ENCODE measurements around the gene FOSL2. TPM values are rescaled to one million over a fixed set of nuclear protein-coding genes. Genes with fewer than 3 reads are reported as not detected.

The FOSL2 gene
- total and polyA plus RNA-seq, 10 donors = 3.2 to 134 (median 91.2) TPM

GRCh38 chr2:28389399-28390240, 3.0 kb upstream of the FOSL2 start:
- H3K4me1 ChIP-seq = peaks cover 0 to 54% (median 27%) of the 10 kb centered on the region in 6 donors
- no peaks in the 10 kb centered on the region for H3K36me3 ChIP-seq
- intact Hi-C loops (cut with DNase I; ENCODE audit: low total_unique reads) = no loop called here
- 33 to 44% (median 35%) methylated on average over 12 to 17 of the region's 17 CpGs for WGBS, 5 donors
- H3K27ac ChIP-seq = peak overlapping the region; percentile 96 to 100 (median 98)
- peaks cover 0 to 34% (median 0%) of the 10 kb centered on the region in 7 donors for H3K27me3 ChIP-seq (replicated peaks in 1 of 7)
- H3K4me3 ChIP-seq = peak overlapping the region; percentile 64 to 89 (median 70)
- peak; percentile 11 for DNase-seq
- no peaks in the 10 kb centered on the region for H3K9me3 ChIP-seq
- no peak for TF ChIP-seq POLR2AphosphoS5 (IDR thresholded peaks at IDR 0.05)
- no peak for TF ChIP-seq CTCF (IDR thresholded peaks at IDR 0.05 in 8 of 11, conservative IDR thresholded peaks at IDR 0.05 in 3 of 11)
- TF ChIP-seq POLR2A (IDR thresholded peaks at IDR 0.05) = no peak

- peak; percentile 94 for DNase-seq
- peaks cover 0 to 37% (median 0%) of the 10 kb centered on the region in 7 donors for H3K27me3 ChIP-seq (replicated peaks in 1 of 7)
- intact Hi-C loops (cut with DNase I; ENCODE audit: low total_unique reads) = no loop called here
- H3K27ac ChIP-seq = peak overlapping the region; percentile 96 to 100 (median 98)
- peaks cover 0 to 60% (median 27%) of the 10 kb centered on the region in 6 donors for H3K4me1 ChIP-seq
- peak; percentile 60 to 83 (median 74) for TF ChIP-seq POLR2AphosphoS5 (IDR thresholded peaks at IDR 0.05)
- peak in 5 of 11 experiments; percentile 20 to 59 (median 41) for TF ChIP-seq CTCF (IDR thresholded peaks at IDR 0.05 in 8 of 11, conservative IDR thresholded peaks at IDR 0.05 in 3 of 11)
- no peak for TF ChIP-seq POLR2A (IDR thresholded peaks at IDR 0.05)
- WGBS, 5 donors = 0 to 2% (median 1%) methylated on average over 33 to 45 of the region's 45 CpGs
- H3K36me3 ChIP-seq = no peaks in the 10 kb centered on the region
- H3K9me3 ChIP-seq = no peaks in the 10 kb centered on the region
- peak overlapping the region; percentile 64 to 89 (median 70) for H3K4me3 ChIP-seq
Observed at GRCh38 chr2:28390241-28390745, 2.4 kb upstream of the FOSL2 start.

- peak; percentile 91 for DNase-seq
- Histone ChIP-seq H3K4me3 (peak overlapping the region; percentile 64 to 89 (median 70)), H3K4me1 (peaks cover 0 to 67% (median 28%) of the 10 kb centered on the region in 6 donors), H3K36me3 (no peaks in the 10 kb centered on the region), H3K9me3 (no peaks in the 10 kb centered on the region), H3K27ac (peak overlapping the region; percentile 96 to 100 (median 98)), H3K27me3 (replicated peaks in 1 of 7) (peaks cover 0 to 37% (median 0%) of the 10 kb centered on the region in 7 donors)
- TF ChIP-seq POLR2AphosphoS5 (IDR thresholded peaks at IDR 0.05) (peak; percentile 43 to 83 (median 75)), POLR2A (IDR thresholded peaks at IDR 0.05) (no peak), CTCF (IDR thresholded peaks at IDR 0.05 in 8 of 11, conservative IDR thresholded peaks at IDR 0.05 in 3 of 11) (peak in 2 of 11 experiments; percentile 1 to 40)
- intact Hi-C loops (cut with DNase I; ENCODE audit: low total_unique reads) = no loop called here
- 0 to 1% (median 1%) methylated on average over 44 to 49 of the region's 49 CpGs for WGBS, 5 donors
Observed at GRCh38 chr2:28390746-28391563, 1.7 kb upstream of the FOSL2 start.

Data from spleen (tissue), 11 donors.